Ishikawa (cell line): ENCODE results near the gene ZCCHC24.

Source experiments
- RAD21 ChIP-seq: IDR thresholded peaks from 2 replicates; pipeline ENCODE4 v1.6.1; 2012; ENCODE audit warnings: low read depth
- REST ChIP-seq: IDR thresholded peaks from 2 replicates; pipeline ENCODE4 v1.6.1; 2012; ENCODE audit warnings: low read depth, mild to moderate bottlenecking
- TEAD4 ChIP-seq: IDR thresholded peaks from 2 replicates; pipeline ENCODE4 v1.6.1; 2012
- YY1 ChIP-seq: IDR thresholded peaks from 2 replicates; pipeline ENCODE4 v1.6.1; 2012; ENCODE audit warnings: low read depth

- TF ChIP-seq TEAD4: no peak; the same call in 1 of the 2 replicates
- peak; percentile 58; the same call in 1 of the 2 replicates for TF ChIP-seq YY1
- TF ChIP-seq REST: peak; percentile 28; the same call in 1 of the 2 replicates
- peak; percentile 68 for TF ChIP-seq RAD21
Measured at GRCh38 chr10:79347226-79347893, 98.1 kb downstream of the ZCCHC24 start, which contains the start of gene PPIF.
